ENCODE measurements around the gene PER1.

GRCh38 chr17:8162233-8162996 is 10.2 kb upstream of the PER1 start, which contains the start of gene VAMP2:
- peak in 3 of 4 experiments; percentile 6 to 8 (median 8) for TF ChIP-seq CTCF (IDR thresholded peaks at IDR 0.05)
- TF ChIP-seq POLR2A (IDR thresholded peaks at IDR 0.05), result peak; percentile 89
- peak; percentile 86 for TF ChIP-seq POLR2AphosphoS5 (IDR thresholded peaks at IDR 0.05)

Data from gastroesophageal sphincter (tissue), 3 donors.